Esophagus mucosa (tissue), 1 donor: Measurements from ENCODE around the gene SS18L1. TPM values are rescaled to one million over a fixed set of nuclear protein-coding genes. Genes with fewer than 3 reads are reported as not detected.
"Not testable (repeated sequence)": the region's sequence is repeated elsewhere in the genome, so short reads cannot be mapped to it uniquely, and the experiment has no call there.

Experiments
- ATAC-seq: fragments of 200-7000 bp; cut with Tn5 transposase; one replicate; pipeline ENCODE4 v1.9.1; 2020
- total RNA-seq: library from RNA; stranded (reverse); gene quantifications from one replicate; pipeline ENCODE4 v1.2.4, GENCODE V29; 2023
- donor health status: DM: yes; HTN: yes; CAD: no.

Gene SS18L1
- 6.9 TPM for total RNA-seq

DNA sequence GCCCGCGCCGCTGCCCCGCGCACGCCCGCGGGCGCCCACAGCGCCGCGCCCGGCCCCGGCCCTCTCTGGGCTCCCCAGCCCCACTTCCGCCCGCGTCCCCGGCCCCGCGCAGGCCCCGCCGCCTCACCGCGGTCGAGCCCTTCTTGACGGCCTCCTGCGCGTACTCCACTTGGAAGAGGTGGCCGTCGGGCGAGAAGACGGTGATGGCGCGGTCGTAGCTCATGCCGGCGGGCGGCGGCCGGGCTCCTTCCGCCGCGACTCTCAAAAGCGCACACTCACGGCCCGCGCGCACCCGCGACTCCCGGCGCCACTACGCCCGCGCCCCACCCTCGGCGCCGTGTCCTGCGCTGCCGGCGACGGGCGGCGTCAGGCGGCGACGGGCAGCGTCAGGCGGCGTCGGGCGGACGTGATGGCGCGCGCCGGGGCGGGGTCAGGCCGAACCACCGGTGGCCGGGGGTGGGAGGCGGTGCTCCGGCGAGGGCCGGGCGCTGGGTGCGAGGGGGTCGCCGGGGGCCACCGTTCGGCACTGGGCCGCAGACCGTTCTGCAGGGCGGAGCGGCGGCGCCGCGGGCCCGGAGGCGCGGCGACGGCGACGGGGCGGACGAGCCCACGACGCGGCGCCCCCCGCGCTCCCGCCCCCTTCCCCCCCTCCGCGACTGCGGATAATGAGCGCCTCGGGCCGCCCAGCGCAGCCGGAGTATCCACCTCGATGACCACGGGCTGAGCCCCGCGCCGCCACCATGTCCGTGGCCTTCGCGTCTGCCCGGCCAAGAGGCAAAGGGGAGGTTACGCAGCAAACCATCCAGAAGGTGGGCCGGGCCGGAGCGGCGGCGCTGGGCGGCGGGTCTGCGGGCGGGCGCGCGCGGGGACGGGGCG is at the start of gene SS18L1, which contains the start of gene PSMA7:
Gene SS18L1, plus strand, starts transcription at position 689 of the 876 bp plus-strand sequence. Its CDS starts 52 bp downstream, at position 741.
Gene PSMA7, minus strand, starts transcription at position 314 of the 876 bp plus-strand sequence. Its CDS starts 91 bp downstream, at position 223.
- ATAC-seq, result peak; percentile 87

DNA sequence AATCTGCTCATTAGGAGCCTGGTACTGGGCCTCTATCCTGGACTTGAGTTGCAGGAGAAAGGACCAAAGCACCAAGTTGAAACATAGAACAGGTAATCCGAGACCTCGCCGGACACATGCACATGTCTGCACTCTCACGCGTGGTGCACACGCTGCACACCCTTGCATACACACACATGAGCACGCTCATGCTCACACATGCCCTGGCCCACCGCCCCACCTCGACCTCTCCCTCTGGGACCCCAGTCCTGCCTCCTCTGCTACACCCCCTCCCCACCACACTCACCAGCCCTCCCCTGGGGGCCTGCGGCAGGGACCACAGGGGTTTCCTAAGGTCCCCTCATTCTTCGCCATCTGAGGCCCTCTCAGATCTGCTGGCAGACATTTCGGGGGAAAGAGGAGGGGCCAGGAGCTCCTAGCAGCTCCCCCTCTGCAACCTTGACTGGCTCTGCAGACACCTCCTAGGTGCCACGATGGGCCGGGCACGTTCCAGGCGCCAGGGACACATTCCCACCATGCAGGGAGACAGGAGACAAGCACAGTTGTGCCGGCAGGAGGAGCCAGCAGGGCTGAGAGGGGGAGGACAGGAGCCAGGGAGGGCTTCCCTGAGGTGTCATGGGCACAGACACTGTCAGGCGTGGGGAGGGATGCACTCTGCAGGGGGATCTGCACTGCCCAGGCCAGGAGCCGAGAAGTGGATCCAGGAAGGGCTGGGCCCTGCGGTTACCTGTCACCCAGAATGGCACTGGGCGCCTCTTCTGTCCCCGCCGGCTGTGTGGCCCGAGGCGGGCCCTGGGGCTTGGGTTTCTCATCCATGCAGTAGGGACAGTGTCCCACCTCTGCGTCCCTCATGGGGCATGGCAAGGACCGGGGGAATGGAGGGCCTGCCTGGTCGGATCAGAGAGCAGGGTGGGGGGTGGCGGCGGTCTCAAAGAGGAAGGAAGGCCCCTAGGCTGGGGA is 46.9 kb upstream of the SS18L1 start:
- no peak for ATAC-seq

GRCh38 chr20:62097881-62098407 is 45.6 kb upstream of the SS18L1 start:
- no peak for ATAC-seq

DNA sequence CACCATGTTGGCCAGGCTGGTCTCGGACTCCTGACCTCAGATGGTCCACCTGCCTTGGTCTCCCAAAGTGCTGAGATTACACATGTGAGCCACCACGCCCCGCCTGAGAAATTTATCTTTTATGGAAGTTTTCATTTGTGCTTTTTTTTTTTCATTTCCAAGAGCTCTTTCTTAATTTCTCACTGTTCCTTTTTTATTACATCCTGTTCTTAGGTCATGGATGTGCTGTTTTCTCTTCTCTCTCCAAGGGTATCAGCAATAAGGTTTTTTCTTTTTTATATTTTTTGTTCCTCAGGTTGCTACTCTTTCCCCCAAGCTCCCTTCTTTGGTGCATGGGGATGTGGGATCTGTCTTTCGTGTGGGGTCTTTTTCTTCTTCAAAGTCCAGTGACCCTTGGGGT is 42.5 kb upstream of the SS18L1 start:
- ATAC-seq, result no peak

DNA sequence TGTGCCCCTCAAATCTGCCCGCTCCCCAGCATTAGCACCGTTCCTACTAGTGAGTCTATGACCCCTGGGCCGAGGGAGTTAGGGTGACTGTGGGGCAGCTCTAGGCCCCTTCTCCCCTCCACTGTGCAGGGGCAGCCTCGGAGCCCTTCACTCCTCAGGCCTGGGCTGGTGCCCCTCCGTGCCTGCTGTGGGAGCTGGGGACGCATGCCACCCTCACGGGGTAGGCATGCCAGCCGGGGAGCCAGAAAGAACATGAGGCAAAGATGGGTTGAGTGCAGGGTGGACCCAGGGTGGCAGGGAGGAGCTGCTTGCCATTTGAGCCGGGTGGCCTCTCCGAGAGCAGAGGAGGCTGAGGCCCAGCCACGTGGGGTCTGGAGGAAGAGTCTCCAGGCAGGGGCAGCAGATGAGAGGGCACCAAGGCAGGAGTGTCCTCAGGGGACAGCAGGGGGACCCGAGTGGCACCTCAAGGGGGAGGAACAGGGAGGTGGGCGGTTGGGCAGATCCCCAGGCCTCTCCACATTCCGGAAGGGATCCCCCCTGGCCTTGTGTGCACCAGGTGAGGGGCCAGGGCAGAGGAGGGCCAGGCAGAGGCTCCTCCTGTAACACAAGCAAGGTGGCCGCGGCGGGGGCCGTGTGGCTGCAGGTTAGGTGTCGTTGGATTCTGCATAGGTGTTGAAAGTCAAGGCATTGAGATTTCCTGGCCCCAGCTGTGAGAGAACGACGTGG is 39.9 kb upstream of the SS18L1 start:
- no peak for ATAC-seq

DNA sequence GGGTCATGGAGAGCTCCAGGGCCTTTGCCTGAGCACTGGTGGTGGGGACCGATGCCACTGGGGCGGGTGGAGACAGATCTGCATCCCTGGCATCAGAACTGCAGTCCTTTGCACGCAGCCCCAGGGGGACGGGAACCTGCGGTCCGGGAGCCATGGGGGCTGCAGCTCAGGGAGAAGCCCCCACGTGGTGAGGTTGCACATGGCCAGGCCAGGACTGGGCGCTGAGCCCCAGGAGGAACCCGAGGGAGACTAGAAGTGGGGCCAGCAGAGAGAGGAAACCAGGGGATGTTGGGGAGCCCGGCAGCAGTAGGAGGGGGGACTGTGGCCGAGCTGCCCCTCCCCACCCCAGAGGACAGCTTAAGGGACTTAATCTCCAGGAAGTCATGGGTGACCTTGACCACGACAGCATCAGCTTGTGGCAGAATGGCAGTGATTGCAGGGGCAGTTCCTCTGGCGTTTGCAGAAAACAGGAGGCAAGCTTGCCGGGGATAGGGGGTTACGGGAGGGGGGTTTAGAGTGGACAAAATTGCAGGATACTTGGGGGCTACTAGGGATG is 39.3 kb upstream of the SS18L1 start:
- ATAC-seq, result no peak

DNA sequence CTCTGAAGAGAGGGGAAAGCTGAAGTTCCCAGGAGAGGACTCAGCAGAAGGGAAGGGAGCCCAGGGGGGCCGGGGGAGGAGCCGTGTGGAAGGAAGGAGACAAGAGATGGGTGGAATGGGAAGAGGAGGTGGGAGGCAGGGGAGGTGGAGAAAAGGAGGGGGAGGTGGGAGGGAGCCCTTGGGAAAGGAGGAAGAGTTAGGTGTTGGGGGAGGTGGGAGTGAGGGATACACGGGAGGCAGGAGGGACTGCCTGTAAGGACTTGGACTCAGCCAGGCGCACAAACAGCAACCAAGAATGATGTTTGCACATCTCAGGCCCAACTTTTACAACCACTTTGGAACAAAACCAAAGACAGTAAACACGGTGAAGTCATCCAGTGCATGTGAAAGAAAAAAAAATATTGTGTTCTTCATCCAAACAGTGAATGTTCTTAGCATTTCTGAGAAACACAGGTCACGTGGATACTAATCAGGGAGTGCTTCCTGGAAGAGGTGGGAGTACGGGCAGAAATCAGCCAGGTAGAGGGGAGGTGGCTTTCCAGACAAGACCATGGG is 38.7 kb upstream of the SS18L1 start:
- no peak for ATAC-seq

- no peak for ATAC-seq
Measured at GRCh38 chr20:62105592-62105991, 38.0 kb upstream of the SS18L1 start.

- no peak for ATAC-seq
Measured at GRCh38 chr20:62111148-62111547, 32.4 kb upstream of the SS18L1 start.

- no peak for ATAC-seq
Measured at GRCh38 chr20:62112368-62112767, 31.2 kb upstream of the SS18L1 start.

DNA sequence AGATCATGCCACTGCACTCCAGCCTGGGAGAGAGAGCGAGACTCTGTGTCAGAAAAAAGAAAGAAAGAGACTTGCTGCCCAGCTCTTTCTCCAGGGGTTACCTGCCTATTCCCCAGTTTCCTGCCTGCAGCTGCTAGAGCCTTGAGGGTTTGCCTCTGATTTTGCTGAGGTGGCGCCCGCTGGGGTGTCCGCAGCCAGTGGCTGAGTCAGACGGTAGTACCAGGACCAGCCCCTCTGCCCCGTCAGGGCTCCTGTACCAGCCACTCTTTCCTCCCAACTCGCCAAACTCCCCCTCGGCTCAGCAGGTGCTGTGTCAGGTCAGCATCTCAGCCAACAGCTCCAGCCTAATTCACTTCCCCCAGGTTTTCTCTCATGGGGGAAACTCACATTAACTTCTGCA is 28.7 kb upstream of the SS18L1 start:
- no peak for ATAC-seq

DNA sequence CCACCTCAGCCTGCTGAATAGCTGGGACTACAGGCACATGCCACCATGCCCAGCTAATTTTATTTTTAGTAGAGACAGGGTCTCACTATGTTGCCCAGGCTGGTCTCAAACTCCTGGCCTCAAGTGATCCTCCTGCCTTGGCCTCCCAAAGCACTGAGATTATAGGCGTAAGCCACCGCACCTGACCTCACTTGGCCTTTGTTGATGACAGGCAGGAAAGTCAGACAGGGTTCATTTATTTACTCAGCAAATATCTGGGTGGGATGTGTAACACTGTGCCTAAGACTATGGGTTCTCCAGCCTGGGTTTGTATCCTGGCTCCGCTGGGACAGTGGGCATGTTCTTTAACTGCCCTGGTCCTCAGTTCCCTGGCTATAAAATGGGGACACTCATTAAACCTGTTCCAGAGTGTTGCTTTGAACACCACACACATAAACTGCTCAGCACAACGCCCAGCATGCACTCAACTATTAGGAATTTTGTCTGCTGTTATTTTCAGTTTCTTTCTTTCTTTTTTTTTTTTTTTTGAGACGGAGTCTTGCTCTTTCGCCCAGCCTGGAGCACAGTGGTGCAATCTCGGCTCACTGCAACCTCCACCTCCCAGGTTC is 27.7 kb upstream of the SS18L1 start:
- ATAC-seq, result not testable (repeated sequence)

DNA sequence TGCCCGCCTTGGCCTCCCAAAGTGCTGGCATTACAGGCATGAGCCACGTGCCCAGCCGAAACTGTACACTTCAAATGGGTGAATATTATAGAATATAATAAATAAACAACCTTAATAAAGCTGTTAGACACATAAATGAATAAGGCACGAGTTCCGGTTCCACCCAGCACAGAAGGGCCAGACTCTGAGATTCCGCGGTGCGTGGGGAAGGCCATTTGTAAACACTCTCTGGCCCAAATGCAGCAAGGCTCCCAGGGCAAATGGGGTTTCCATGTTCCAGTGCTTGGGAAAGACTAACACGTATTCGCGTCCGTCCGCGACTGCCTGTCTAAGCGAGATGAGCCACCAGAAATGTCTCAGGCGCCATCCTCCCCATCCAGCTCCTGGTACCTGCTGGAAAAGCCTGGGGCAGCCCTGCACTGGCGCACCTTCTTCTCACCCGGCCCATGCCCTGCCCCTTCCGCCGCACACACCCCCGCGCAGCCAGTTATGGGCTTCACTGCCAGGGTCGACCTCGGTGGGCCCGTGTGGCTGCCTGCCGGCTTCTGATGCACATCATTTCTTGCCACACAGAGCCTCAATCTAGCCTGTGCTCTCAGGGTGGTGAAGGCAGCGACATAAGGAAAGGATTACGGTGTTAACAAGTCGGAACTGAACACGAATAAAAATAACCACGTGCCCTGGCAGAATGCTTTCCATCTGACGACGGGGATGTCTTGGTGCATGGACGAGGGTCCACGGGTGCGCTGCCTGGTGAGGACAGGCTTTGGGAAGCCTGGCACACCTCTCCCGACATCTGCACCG is 26.8 kb upstream of the SS18L1 start:
- no peak for ATAC-seq

DNA sequence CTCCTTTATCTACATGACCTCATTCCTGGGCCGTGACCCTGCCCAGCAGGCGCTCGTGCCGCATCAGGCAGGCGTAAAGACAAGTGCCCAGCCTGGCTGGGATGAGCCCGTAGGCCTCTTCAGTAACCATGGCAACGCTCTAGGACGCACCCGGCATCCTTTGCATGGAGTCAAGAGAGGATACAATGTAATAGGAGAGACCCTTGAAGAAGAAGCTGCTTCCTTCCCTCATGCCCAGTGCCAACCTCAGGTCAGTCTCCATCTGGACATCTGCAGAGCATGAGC is 26.3 kb upstream of the SS18L1 start:
- no peak for ATAC-seq

- ATAC-seq, result no peak
Measured at GRCh38 chr20:62117658-62118057, 25.9 kb upstream of the SS18L1 start.

DNA sequence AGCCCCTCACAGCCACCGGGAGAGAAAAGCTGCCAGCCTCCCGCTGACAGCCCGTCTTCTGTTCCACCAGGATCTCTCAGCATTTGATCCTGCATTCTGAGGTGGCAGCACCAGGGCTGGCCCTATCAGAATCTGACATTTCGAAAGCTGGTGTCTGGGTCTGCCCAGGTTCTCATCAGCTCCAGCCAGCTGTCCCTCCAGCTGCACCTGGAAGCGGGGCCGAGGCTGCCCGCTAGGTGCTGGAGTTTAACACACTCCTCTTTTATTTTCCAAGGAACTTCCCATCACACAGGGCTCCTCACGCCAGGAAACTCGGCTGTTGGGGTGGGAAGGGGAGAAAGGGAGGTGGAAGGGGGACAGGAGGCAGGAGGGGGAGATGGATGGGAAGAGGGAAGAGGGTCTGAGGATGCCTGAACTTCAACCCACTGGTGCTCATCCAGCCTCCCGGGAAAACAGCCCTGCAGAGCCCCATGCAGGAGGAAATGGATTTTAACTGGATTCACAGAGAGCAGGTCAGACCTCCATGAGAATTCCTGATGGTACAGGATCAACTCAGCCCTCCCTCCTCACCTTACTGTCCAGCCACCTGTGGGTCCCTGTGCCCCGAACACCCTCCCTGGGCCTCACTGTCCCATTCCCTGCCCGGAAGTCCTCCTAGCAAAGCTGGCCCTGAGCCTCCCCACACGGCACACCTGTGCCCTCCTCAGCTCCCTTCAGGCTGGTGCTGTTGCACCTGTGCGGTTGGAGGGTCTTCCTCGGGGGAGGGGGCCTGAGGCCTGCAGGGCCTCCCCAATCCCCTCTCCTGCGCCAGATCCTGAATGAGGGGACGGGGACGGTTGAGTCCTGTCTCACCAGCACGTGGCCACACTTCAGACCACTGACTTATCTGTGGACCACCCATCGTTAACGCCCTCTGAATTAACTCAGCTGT is 25.2 kb upstream of the SS18L1 start:
- no peak for ATAC-seq

DNA sequence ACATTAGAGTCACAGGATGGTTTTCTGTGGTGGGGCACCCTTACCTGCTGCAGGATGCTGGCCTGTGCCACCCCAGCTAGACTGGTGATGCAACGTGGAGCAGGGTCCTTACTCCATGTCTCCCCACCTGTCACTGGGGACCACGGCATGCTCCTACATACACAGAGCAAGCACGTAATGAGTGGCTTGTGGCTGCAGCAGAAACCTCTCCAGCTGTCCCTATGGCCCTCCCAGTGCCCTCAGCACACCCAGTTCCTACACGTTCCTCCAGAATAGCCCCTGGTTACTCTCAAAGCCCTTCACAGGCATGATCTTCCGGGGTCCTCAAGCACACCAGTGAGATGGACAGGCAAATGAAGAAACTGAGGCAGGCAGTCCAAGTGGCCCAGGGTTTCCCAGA is 24.5 kb upstream of the SS18L1 start:
- no peak for ATAC-seq

DNA sequence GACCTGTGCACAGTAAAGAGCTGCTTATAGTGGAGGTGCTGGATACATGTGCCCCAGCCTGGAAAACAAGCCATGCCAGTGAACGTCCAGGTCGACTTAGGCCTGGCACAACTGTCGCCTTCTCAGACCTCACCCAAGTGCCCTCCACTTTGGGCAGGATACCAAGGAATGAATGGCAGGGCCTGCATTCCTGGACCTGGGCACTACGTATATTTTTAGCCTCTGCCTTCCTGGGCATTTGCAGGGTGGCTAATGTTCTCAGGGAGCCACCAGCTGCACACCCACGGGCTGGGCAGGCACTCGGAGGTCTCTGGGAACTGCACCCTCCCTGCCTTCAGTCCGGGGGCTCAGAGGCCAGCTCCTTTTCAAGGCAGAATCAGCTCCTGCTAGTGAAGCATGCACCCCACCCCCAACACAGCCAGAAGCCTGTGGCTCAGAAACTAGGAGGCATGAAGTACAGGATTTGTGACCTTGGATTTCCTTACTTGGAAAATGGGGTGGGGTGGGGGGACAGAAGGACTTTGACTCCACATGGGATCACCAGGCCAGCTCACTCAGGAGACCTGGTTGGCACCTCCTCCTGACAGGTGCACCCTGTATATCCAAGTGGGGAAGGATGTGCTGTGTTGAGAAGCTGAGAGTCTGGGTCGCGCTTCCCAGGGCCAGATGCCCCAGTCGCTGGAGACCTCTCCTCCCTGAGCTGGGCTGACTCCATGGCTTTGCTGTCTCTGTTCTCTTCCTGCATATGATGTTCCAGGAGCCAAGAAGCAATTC is 23.8 kb upstream of the SS18L1 start:
- no peak for ATAC-seq

DNA sequence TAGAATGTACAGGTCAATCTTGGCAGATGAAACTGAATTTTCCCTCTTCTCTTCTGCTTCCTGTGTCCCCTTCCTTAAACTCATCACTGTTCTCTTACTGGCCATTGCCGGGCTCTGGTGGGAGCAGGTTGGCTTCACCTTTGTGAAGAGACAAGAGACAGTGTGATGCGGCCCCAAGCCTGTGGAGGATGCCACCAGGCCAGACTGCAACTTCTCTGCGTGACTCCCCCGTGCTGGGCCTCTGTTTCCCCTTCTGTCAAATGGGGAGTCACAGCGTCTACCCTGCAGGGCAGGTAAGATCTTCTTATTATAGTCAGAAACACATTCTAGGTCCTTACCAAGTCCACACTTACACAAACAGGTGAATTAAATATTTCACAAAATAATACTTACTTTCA is 23.2 kb upstream of the SS18L1 start:
- ATAC-seq, result no peak
